Measurements from ENCODE around the gene HBG1. TPM values are rescaled to one million over a fixed set of nuclear protein-coding genes. Genes with fewer than 3 reads are reported as not detected.
"Not testable (repeated sequence)": the region's sequence is repeated elsewhere in the genome, so short reads cannot be mapped to it uniquely, and the experiment has no call there.

Gene HBG1
- total RNA-seq, 2 donors from 2014 or later = not detected

DNA sequence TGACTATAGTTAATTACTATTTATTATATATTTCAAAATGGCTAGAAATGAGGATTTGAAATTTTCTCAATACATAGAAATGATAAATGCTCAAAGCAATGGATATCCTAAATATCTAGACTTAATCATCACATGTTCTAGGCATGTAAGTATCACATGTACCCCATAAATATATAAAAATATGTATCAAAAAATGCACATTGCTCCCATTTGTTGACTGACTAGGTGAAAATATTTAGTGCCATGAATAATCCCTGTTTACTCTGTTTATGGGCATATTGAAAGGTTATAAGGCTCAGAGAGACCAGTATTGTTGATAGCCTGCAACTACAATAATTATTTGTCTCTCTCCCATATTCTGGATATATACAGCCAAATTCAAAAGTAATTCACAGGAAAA is 17.0 kb upstream of the HBG1 start:
- no peak for TF ChIP-seq POLR2A (IDR thresholded peaks at IDR 0.05)
- TF ChIP-seq CTCF (IDR thresholded peaks at IDR 0.05) = no peak
- no peaks in the 10 kb centered on the region for H3K4me1 ChIP-seq

DNA sequence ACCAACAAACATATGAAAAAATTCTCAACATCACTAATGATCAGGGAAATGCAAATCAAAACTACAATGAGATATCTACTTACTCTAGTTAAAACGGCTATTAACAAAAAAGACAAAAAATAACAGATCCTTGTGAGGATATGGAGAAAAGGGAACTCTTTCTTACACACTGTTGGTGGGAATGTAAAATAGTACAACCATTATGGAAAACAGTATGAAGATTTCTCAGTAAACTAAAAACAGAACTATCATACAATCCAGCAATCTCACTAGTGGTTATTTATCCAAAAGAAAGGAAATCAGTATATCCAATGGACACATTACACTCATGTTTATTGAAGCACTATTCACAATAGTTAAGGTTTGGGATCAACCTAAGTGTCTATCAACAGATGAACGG is 16.2 kb upstream of the HBG1 start:
- no peak for TF ChIP-seq POLR2A (IDR thresholded peaks at IDR 0.05)
- no peak for TF ChIP-seq CTCF (IDR thresholded peaks at IDR 0.05)
- H3K4me1 ChIP-seq = no peaks in the 10 kb centered on the region
- ATAC-seq (no peak), DNase-seq (no peak)
- intact Hi-C loops (cut with DNase I) = no loop called here
- H3K27ac ChIP-seq = no peak overlapping the region
- no peak overlapping the region for H3K4me3 ChIP-seq
- H3K27me3 ChIP-seq = no peaks in the 10 kb centered on the region
- H3K36me3 ChIP-seq (replicated peaks in 1 of 2; ENCODE audit: insufficient read depth in 1 of 2, low read depth in 2 of 2) = no peaks in the 10 kb centered on the region
- 38 to 45% methylated on average over 2 of the region's 2 CpGs for WGBS, 2 donors
- no peaks in the 10 kb centered on the region for H3K9me3 ChIP-seq

More for the DNA sequence above, 17.0 kb upstream of the HBG1 start:
- Histone ChIP-seq H3K36me3 (replicated peaks in 1 of 2; ENCODE audit: insufficient read depth in 1 of 2, low read depth in 2 of 2) (no peaks in the 10 kb centered on the region), H3K27me3 (no peaks in the 10 kb centered on the region), H3K9me3 (no peaks in the 10 kb centered on the region), H3K4me3 (no peak overlapping the region), H3K27ac (no peak overlapping the region)
- intact Hi-C loops (cut with DNase I) = no loop called here
- DNase-seq (no peak), ATAC-seq (no peak)

DNA sequence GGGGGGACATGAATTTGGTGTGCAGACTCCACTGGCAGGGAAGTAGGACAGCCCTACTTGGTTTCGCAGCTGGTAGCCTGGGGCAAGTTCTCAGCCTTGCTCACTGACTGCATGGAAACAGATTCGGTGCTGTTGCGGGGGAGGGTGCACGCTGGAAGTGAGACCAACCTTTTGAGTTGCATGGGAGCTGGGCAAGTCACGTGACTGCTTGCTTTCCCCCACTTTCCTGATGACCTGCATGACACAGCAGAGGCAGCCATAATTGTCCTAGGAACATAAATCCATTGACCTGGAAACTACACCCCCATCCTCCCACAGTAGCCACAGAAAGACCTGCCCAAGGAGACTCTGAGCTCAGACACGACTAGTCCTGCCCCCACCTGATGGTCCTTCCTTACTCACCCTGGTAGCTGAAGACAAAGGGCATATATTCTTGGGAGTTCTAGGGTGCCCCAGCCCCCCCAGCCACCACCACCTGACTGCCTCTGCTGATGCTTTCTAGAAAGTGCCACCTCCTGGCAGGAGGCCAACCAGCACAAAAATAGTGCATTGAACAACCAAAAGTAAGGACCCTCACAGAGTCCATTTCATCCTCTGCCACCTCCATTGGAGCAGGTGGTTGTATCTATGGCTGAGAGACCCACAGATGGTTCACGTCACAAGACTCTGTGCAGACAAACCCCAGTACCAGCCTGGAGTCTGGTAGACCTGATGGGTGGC is 9.0 kb upstream of the HBG1 start:
- no peaks in the 10 kb centered on the region for H3K27me3 ChIP-seq
- ATAC-seq (no peak), DNase-seq (no peak)
- TF ChIP-seq CTCF (IDR thresholded peaks at IDR 0.05) (no peak), POLR2A (IDR thresholded peaks at IDR 0.05) (no peak)
- 75% methylated on average over 7 of the region's 7 CpGs for WGBS, 2 donors
- H3K9me3 ChIP-seq = no peaks in the 10 kb centered on the region
- H3K4me3 ChIP-seq = no peak overlapping the region
- H3K36me3 ChIP-seq (replicated peaks in 1 of 2; ENCODE audit: insufficient read depth in 1 of 2, low read depth in 2 of 2) = no peaks in the 10 kb centered on the region
- intact Hi-C loops (cut with DNase I) = no loop called here
- H3K27ac ChIP-seq = no peak overlapping the region
- no peaks in the 10 kb centered on the region for H3K4me1 ChIP-seq

DNA sequence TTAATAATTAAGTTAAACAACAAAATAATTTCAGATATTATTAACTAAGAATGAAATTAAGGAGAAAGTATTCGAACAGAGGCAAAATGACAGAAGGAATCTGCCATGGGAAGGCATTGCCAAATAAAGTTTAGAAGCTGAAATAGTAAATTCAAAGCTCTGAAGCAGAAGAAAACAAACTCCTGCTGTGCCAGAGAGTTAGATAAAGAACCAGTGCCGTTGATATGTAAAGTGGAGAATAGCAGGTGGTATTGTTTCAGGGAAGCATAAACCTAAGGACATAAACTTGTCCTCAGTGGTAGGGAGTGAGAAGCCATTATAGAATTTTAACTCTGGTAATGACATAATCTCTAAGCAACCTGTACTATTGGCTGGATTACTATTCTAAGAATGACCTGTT is 7.6 kb upstream of the HBG1 start:
- intact Hi-C loops (cut with DNase I) = no loop called here
- H3K4me3 ChIP-seq = no peak overlapping the region
- H3K9me3 ChIP-seq = no peaks in the 10 kb centered on the region
- TF ChIP-seq POLR2A (IDR thresholded peaks at IDR 0.05) = no peak
- DNase-seq (no peak), ATAC-seq (no peak)
- no peaks in the 10 kb centered on the region for H3K36me3 ChIP-seq (replicated peaks in 1 of 2; ENCODE audit: insufficient read depth in 1 of 2, low read depth in 2 of 2)
- H3K4me1 ChIP-seq = no peaks in the 10 kb centered on the region
- 13 to 17% methylated on average over 2 of the region's 2 CpGs for WGBS, 2 donors
- no peak overlapping the region for H3K27ac ChIP-seq
- no peaks in the 10 kb centered on the region for H3K27me3 ChIP-seq

- 59 to 77% methylated on average over 4 of the region's 9 CpGs for WGBS, 2 donors
These were observed 5.2 kb upstream of the HBG1 start, which contains the start of gene HBG2 for GRCh38 chr11:5254646-5255413. HBG2 (minus strand) TSS chr11:5254781; CDS start chr11:5254728, 53 bp downstream.

DNA sequence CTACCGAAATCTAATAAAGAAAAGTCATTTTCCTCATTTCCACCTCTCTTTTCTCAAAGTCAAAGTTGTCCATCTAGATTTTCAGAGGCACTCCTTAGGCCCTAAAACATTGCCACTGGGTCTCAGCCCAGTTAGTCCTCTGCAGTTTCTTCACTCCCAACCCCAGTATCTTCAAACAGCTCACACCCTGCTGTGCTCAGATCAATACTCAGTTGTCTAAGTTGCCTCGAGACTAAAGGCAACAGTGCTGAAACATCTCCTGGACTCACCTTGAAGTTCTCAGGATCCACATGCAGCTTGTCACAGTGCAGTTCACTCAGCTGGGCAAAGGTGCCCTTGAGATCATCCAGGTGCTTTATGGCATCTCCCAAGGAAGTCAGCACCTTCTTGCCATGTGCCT is 4.4 kb upstream of the HBG1 start:
- DNase-seq; H3K4me1 ChIP-seq; H3K9me3 ChIP-seq; intact Hi-C loops (cut with DNase I); H3K27ac ChIP-seq; H3K27me3 ChIP-seq; H3K36me3 ChIP-seq (replicated peaks in 1 of 2; ENCODE audit: insufficient read depth in 1 of 2, low read depth in 2 of 2); ATAC-seq; H3K4me3 ChIP-seq: not testable (repeated sequence)
- WGBS, 2 donors = 51 to 61% methylated on average over 2 of the region's 2 CpGs

More at GRCh38 chr11:5254646-5255413, 5.2 kb upstream of the HBG1 start, which contains the start of gene HBG2:
- H3K27ac ChIP-seq; intact Hi-C loops (cut with DNase I); H3K27me3 ChIP-seq; H3K4me3 ChIP-seq; H3K9me3 ChIP-seq; H3K4me1 ChIP-seq; ATAC-seq; DNase-seq; H3K36me3 ChIP-seq (replicated peaks in 1 of 2; ENCODE audit: insufficient read depth in 1 of 2, low read depth in 2 of 2): not testable (repeated sequence)

GRCh38 chr11:5253440-5253839 is 3.8 kb upstream of the HBG1 start:
- H3K9me3 ChIP-seq; H3K4me1 ChIP-seq; H3K27ac ChIP-seq; H3K36me3 ChIP-seq (replicated peaks in 1 of 2; ENCODE audit: insufficient read depth in 1 of 2, low read depth in 2 of 2); H3K27me3 ChIP-seq; intact Hi-C loops (cut with DNase I); H3K4me3 ChIP-seq; DNase-seq; ATAC-seq: not testable (repeated sequence)
- 78 to 80% methylated on average over 5 of the region's 5 CpGs for WGBS, 2 donors
